Trophoblast cell (in vitro differentiated cells and primary cell): Measurements from ENCODE around the gene ZSWIM6.

Source experiments
- DNase-seq, 2 donors: peaks; one replicate each; pipeline ENCODE4 v3.0.0-alpha.2; 2016
- H2AFZ ChIP-seq: 2 replicates; pipeline ENCODE4 v1.6.1; 2013; ENCODE audit warnings: low read length, moderate library complexity, mild to moderate bottlenecking; ENCODE audit not compliant: insufficient read depth, poor library complexity
- H2AK5ac ChIP-seq: 2 replicates; pipeline ENCODE4 v1.6.1; 2013; ENCODE audit warnings: mild to moderate bottlenecking, low read length
- H2BK120ac ChIP-seq: 2 replicates; pipeline ENCODE4 v1.6.1; 2013; ENCODE audit warnings: low read length, mild to moderate bottlenecking, moderate library complexity; ENCODE audit not compliant: insufficient read depth, poor library complexity
- H2BK12ac ChIP-seq: 2 replicates; pipeline ENCODE4 v1.6.1; 2013; ENCODE audit warnings: mild to moderate bottlenecking, low read length, moderate library complexity
- H2BK5ac ChIP-seq: 2 replicates; pipeline ENCODE4 v1.6.1; 2013; ENCODE audit warnings: low read length, low read depth, moderate library complexity, mild to moderate bottlenecking; ENCODE audit not compliant: poor library complexity
- H3K14ac ChIP-seq: 2 replicates; pipeline ENCODE4 v1.6.1; 2013; ENCODE audit warnings: mild to moderate bottlenecking, low read length
- H3K18ac ChIP-seq: 2 replicates; pipeline ENCODE4 v1.6.1; 2013; ENCODE audit warnings: mild to moderate bottlenecking, low read length
- H3K23ac ChIP-seq: 2 replicates; pipeline ENCODE4 v1.6.1; 2013; ENCODE audit warnings: low read length
- H3K27ac ChIP-seq: 2 replicates; pipeline ENCODE4 v1.5.1; 2013; ENCODE audit warnings: low read depth, mild to moderate bottlenecking, inconsistent platforms, low read length, moderate library complexity
- H3K27me3 ChIP-seq: 2 replicates; pipeline ENCODE4 v1.6.1; 2013; ENCODE audit warnings: inconsistent platforms, mild to moderate bottlenecking, low read length, moderate library complexity; ENCODE audit not compliant: insufficient read depth
- H3K36me3 ChIP-seq, 2 experiments: 1 replicate in 1 of 2; 2 replicates in 1 of 2; pipeline ENCODE4 v1.6.1; 2013; ENCODE audit warnings: low read length in 2 of 2, mild to moderate bottlenecking in 2 of 2, moderate library complexity in 1 of 2; ENCODE audit not compliant: insufficient read depth in 2 of 2, control insufficient read depth in 1 of 2
- H3K4ac ChIP-seq: 2 replicates; pipeline ENCODE4 v1.6.1; 2013; ENCODE audit warnings: low read depth, mild to moderate bottlenecking, low read length, moderate library complexity
- H3K4me1 ChIP-seq, 2 experiments: 1 replicate in 1 of 2; 2 replicates in 1 of 2; pipeline ENCODE4 v1.6.1; 2013; ENCODE audit warnings: low read length in 2 of 2, mild to moderate bottlenecking in 2 of 2, moderate library complexity in 1 of 2; ENCODE audit not compliant: insufficient read depth in 2 of 2, control insufficient read depth in 1 of 2
- H3K4me2 ChIP-seq: 2 replicates; pipeline ENCODE4 v1.6.1; 2013; ENCODE audit warnings: inconsistent platforms, mild to moderate bottlenecking, low read length, moderate library complexity
- H3K4me3 ChIP-seq: 2 replicates; pipeline ENCODE4 v1.5.1; 2013; ENCODE audit warnings: mild to moderate bottlenecking, low read depth, low read length, inconsistent platforms
- H3K79me1 ChIP-seq: one replicate; pipeline ENCODE4 v1.6.1; 2013; ENCODE audit warnings: low read length
- H3K79me2 ChIP-seq: 2 replicates; pipeline ENCODE4 v1.6.1; 2013; ENCODE audit warnings: low read length, mild to moderate bottlenecking; ENCODE audit not compliant: control insufficient read depth, insufficient read depth, poor library complexity
- H3K9ac ChIP-seq: 2 replicates; pipeline ENCODE4 v1.6.1; 2013; ENCODE audit warnings: mild to moderate bottlenecking, low read length
- H3K9me3 ChIP-seq: 2 replicates; pipeline ENCODE4 v1.6.1; 2013; ENCODE audit warnings: low read depth, mild to moderate bottlenecking, control low read depth, inconsistent platforms, low read length; ENCODE audit not compliant: insufficient read depth
- H4K12ac ChIP-seq: 2 replicates; pipeline ENCODE4 v1.6.1; 2013; ENCODE audit warnings: low read depth, mild to moderate bottlenecking, low read length, moderate library complexity
- H4K8ac ChIP-seq: 2 replicates; pipeline ENCODE4 v1.6.1; 2013; ENCODE audit warnings: low read depth, mild to moderate bottlenecking, low read length, moderate library complexity
- H4K91ac ChIP-seq: one replicate; pipeline ENCODE4 v1.6.1; 2013; ENCODE audit warnings: low read depth, mild to moderate bottlenecking, low read length, moderate library complexity
- WGBS: extraction: QIAGEN DNeasy Blood & Tissue Kit; methylation state at CpG from one replicate; pipeline ENCODE4 v1.1.7; 2013; ENCODE audit warnings: missing lambda C conversion rate; ENCODE audit not compliant: insufficient read length, insufficient coverage; ENCODE audit errors: extremely low coverage; 5-methylcytosine and 5-hydroxymethylcytosine counted together

Gene ZSWIM6

GRCh38 chr5:61298066-61298465 lies 34.0 kb upstream of the ZSWIM6 start:
- no peak overlapping the region for H3K9ac ChIP-seq
- no peak for DNase-seq
- H3K4ac ChIP-seq = no peak overlapping the region
- no peaks in the 10 kb centered on the region for H3K36me3 ChIP-seq
- no CpG with 5 or more reads among the region's 3 CpGs for WGBS
- no peaks in the 10 kb centered on the region for H3K79me2 ChIP-seq
- no peak overlapping the region for H3K4me2 ChIP-seq
- H3K27ac ChIP-seq = no peak overlapping the region
- no peak overlapping the region for H3K18ac ChIP-seq
- no peak overlapping the region for H2BK12ac ChIP-seq
- no peak overlapping the region for H4K8ac ChIP-seq
- H3K79me1 ChIP-seq = peaks cover 3% of the 10 kb centered on the region
- H2AK5ac ChIP-seq = no peak overlapping the region
- no peak overlapping the region for H3K23ac ChIP-seq
- H2AFZ ChIP-seq = no peak overlapping the region
- peaks cover 2% of the 10 kb centered on the region for H3K9me3 ChIP-seq
- H3K27me3 ChIP-seq = no peaks in the 10 kb centered on the region
- H3K4me1 ChIP-seq = peaks cover 13 to 18% of the 10 kb centered on the region in 2 experiments
- no peak overlapping the region for H4K12ac ChIP-seq
- H2BK5ac ChIP-seq = no peak overlapping the region
- no peak overlapping the region for H3K14ac ChIP-seq
- no peak overlapping the region for H3K4me3 ChIP-seq
- H2BK120ac ChIP-seq = no peak overlapping the region
- no peak overlapping the region for H4K91ac ChIP-seq

- H3K27ac ChIP-seq = no peak overlapping the region
- peaks cover 2% of the 10 kb centered on the region for H3K9me3 ChIP-seq
- no peak overlapping the region for H3K9ac ChIP-seq
- no peak overlapping the region for H4K91ac ChIP-seq
- no peak overlapping the region for H3K14ac ChIP-seq
- no peak overlapping the region for H3K4ac ChIP-seq
- no CpG with 5 or more reads among the region's 6 CpGs for WGBS
- H3K18ac ChIP-seq = no peak overlapping the region
- no peak overlapping the region for H2AFZ ChIP-seq
- H2BK120ac ChIP-seq = no peak overlapping the region
- H3K79me2 ChIP-seq = no peaks in the 10 kb centered on the region
- no peak overlapping the region for H3K4me3 ChIP-seq
- H3K79me1 ChIP-seq = peaks cover 3% of the 10 kb centered on the region
- no peak overlapping the region for H4K8ac ChIP-seq
- H2BK5ac ChIP-seq = no peak overlapping the region
- no peak overlapping the region for H4K12ac ChIP-seq
- no peak overlapping the region for H2BK12ac ChIP-seq
- no peak overlapping the region for H3K23ac ChIP-seq
- no peak overlapping the region for H3K4me2 ChIP-seq
- no peaks in the 10 kb centered on the region for H3K36me3 ChIP-seq
- no peaks in the 10 kb centered on the region for H3K27me3 ChIP-seq
- no peak overlapping the region for H2AK5ac ChIP-seq
- H3K4me1 ChIP-seq = peaks cover 11 to 16% of the 10 kb centered on the region in 2 experiments
- DNase-seq = no peak
These were observed 33.5 kb upstream of the ZSWIM6 start for GRCh38 chr5:61298580-61298979.

GRCh38 chr5:61299261-61299681 lies 32.8 kb upstream of the ZSWIM6 start:
- Histone ChIP-seq H3K9me3 (peaks cover 2% of the 10 kb centered on the region), H3K27ac (no peak overlapping the region), H4K91ac (no peak overlapping the region), H4K12ac (no peak overlapping the region), H3K14ac (no peak overlapping the region), H3K36me3 (no peaks in the 10 kb centered on the region), H4K8ac (no peak overlapping the region), H3K4ac (no peak overlapping the region), H2BK120ac (no peak overlapping the region), H2AFZ (no peak overlapping the region), H3K9ac (no peak overlapping the region), H3K23ac (no peak overlapping the region), H2BK5ac (no peak overlapping the region), H3K79me2 (no peaks in the 10 kb centered on the region), H3K4me1 (peaks cover 11 to 16% of the 10 kb centered on the region in 2 experiments), H3K4me2 (no peak overlapping the region), H3K18ac (no peak overlapping the region), H2BK12ac (no peak overlapping the region), H2AK5ac (no peak overlapping the region), H3K27me3 (no peaks in the 10 kb centered on the region), H3K4me3 (peak overlapping the region; percentile 52), H3K79me1 (peaks cover 3% of the 10 kb centered on the region)
- no peak for DNase-seq
- WGBS = no CpG with 5 or more reads among the region's 5 CpGs

DNA sequence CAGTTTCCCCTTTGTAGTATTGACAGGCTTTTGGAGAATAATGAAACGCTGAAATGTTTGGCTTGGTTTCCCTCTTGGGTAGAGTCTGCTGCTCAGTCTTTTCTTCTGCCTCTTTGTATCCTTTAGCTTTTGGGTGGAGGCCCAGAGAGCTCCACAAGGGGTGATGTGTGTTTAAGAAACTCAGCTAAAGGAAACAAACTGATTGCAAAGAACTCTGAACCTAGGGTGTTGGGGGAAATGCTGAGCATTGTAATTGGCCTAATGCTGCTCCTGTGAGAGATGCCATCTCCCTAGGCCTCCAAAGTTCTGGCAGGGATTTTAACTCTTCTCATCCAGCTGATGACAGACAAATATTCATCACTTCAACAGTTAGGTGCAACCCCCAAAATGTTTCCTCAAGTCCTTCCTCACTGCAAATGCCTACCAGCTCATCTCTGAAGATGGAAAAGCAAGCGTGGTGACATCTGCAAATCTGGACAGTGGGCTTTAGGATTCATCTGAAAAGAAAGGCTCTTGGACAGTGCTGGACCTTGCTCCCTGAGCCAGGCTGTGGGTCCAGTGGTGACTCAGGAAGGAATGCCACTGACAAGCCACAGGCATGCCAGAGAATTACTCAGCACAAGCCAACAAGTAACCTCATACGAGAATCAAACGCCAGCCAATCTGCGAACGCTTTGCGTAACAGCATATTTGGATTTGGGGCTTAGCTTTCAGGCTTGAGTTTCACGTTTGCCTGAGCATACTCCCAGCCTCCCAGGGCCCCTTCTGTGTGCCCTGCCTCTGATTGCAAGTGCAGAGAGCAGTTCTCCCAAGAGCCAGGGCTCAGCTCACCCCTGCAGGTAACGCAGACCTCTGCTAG lies 30.5 kb upstream of the ZSWIM6 start:
- H3K4me2 ChIP-seq = peak overlapping the region; percentile 46
- H2AFZ ChIP-seq = no peak overlapping the region
- peak; percentile 94 to 95 for DNase-seq
- peak overlapping the region; percentile 32 for H2BK12ac ChIP-seq
- peak overlapping the region; percentile 41 for H4K91ac ChIP-seq
- H3K27ac ChIP-seq = peak overlapping the region; percentile 49
- H3K36me3 ChIP-seq = no peaks in the 10 kb centered on the region
- H3K14ac ChIP-seq = peak overlapping the region; percentile 47
- H3K9ac ChIP-seq = no peak overlapping the region
- no peak overlapping the region for H3K4ac ChIP-seq
- WGBS = no CpG with 5 or more reads among the region's 9 CpGs
- peaks cover 3% of the 10 kb centered on the region for H3K79me1 ChIP-seq
- H2BK120ac ChIP-seq = peak overlapping the region; percentile 20
- H3K79me2 ChIP-seq = no peaks in the 10 kb centered on the region
- no peak overlapping the region for H4K8ac ChIP-seq
- peak overlapping the region; percentile 14 for H3K18ac ChIP-seq
- H4K12ac ChIP-seq = no peak overlapping the region
- peaks cover 14 to 16% of the 10 kb centered on the region in 2 experiments for H3K4me1 ChIP-seq
- H2AK5ac ChIP-seq = no peak overlapping the region
- no peak overlapping the region for H2BK5ac ChIP-seq
- no peaks in the 10 kb centered on the region for H3K27me3 ChIP-seq
- H3K9me3 ChIP-seq = peaks cover 2% of the 10 kb centered on the region
- no peak overlapping the region for H3K4me3 ChIP-seq
- no peak overlapping the region for H3K23ac ChIP-seq
